WI38 (cell line): ENCODE data around the gene HAGHL.
A peak's percentile ranks its signal among the peaks of the same experiment; 100 is the strongest.

ENCODE experiments used
- H3K4me3 ChIP-seq: 2 replicates; pipeline ENCODE4 v1.5.1; 2011; ENCODE audit warnings: low read depth, mild to moderate bottlenecking, control low read depth, low read length
- CTCF ChIP-seq: IDR thresholded peaks from 2 replicates; pipeline ENCODE4 v1.5.1; 2012; ENCODE audit warnings: low read depth, mild to moderate bottlenecking, control low read depth, low read length

The HAGHL gene

GRCh38 chr16:680967-681745 lies 45.8 kb upstream of the HAGHL start:
- TF ChIP-seq CTCF: no peak
- peak overlapping the region; percentile 82 for H3K4me3 ChIP-seq

GRCh38 chr16:681746-682427 lies 45.0 kb upstream of the HAGHL start:
- no peak for TF ChIP-seq CTCF
- peak overlapping the region; percentile 82 for H3K4me3 ChIP-seq

GRCh38 chr16:682493-683395 lies 44.2 kb upstream of the HAGHL start:
- no peak overlapping the region for H3K4me3 ChIP-seq
- TF ChIP-seq CTCF: no peak

- H3K4me3 ChIP-seq: peak overlapping the region; percentile 54
- TF ChIP-seq CTCF: no peak
Observed at GRCh38 chr16:683396-684070, 43.4 kb upstream of the HAGHL start.

GRCh38 chr16:684071-684794 lies 42.7 kb upstream of the HAGHL start, which contains the start of gene JMJD8:
JMJD8 (minus strand) TSS chr16:684334; CDS start chr16:684319, 15 bp downstream.
- TF ChIP-seq CTCF: no peak
- H3K4me3 ChIP-seq: peak within 1 kb of the TSS; percentile 54

- TF ChIP-seq CTCF: no peak
- no peak overlapping the region for H3K4me3 ChIP-seq
Observed at GRCh38 chr16:684961-685696, 41.8 kb upstream of the HAGHL start.
